ENCODE measurements around the gene GRIK2. TPM values are rescaled to one million over a fixed set of nuclear protein-coding genes. Genes with fewer than 3 reads are reported as not detected.

GRIK2 gene
- total RNA-seq, 1 experiment from 2014 or later, result 0.07 TPM

GRCh38 chr6:101516578-101516977, 123.1 kb downstream of the GRIK2 start:
- Histone ChIP-seq H3K27me3 (ENCODE audit: low read length) (no peaks in the 10 kb centered on the region), H4K20me1 (ENCODE audit: insufficient read depth, low read depth, low read length) (no peaks in the 10 kb centered on the region), H2AFZ (ENCODE audit: low read length) (no peak overlapping the region), H3K79me2 (ENCODE audit: low read length) (no peaks in the 10 kb centered on the region), H3K4me3 (ENCODE audit: low read length) (no peak overlapping the region), H3K9ac (ENCODE audit: low read length) (no peak overlapping the region), H3K9me3 (ENCODE audit: low read length) (no peaks in the 10 kb centered on the region), H3K9me2 (replicated peaks; ENCODE audit: insufficient read depth, low read length) (no peaks in the 10 kb centered on the region), H3K36me3 (ENCODE audit: insufficient read depth, low read length) (no peaks in the 10 kb centered on the region), H3K27ac (ENCODE audit: low read length) (no peak overlapping the region), H3K4me1 (ENCODE audit: low read length) (no peaks in the 10 kb centered on the region), H3K4me2 (ENCODE audit: low read depth, low read length, poor library complexity, severe bottlenecking) (no peak overlapping the region)
- no peak for DNase-seq

- Histone ChIP-seq H3K4me3 (ENCODE audit: low read length) (no peak overlapping the region), H3K79me2 (ENCODE audit: low read length) (no peaks in the 10 kb centered on the region), H3K27ac (ENCODE audit: low read length) (no peak overlapping the region), H3K36me3 (ENCODE audit: insufficient read depth, low read length) (no peaks in the 10 kb centered on the region), H3K4me2 (ENCODE audit: low read depth, low read length, poor library complexity, severe bottlenecking) (no peak overlapping the region), H4K20me1 (ENCODE audit: insufficient read depth, low read depth, low read length) (no peaks in the 10 kb centered on the region), H2AFZ (ENCODE audit: low read length) (no peak overlapping the region), H3K4me1 (ENCODE audit: low read length) (no peaks in the 10 kb centered on the region), H3K27me3 (ENCODE audit: low read length) (no peaks in the 10 kb centered on the region), H3K9me2 (replicated peaks; ENCODE audit: insufficient read depth, low read length) (no peaks in the 10 kb centered on the region), H3K9me3 (ENCODE audit: low read length) (no peaks in the 10 kb centered on the region), H3K9ac (ENCODE audit: low read length) (no peak overlapping the region)
- no peak for DNase-seq
Observed at GRCh38 chr6:101517632-101518031, 124.1 kb downstream of the GRIK2 start.

- Histone ChIP-seq H3K79me2 (ENCODE audit: low read length) (no peaks in the 10 kb centered on the region), H3K27me3 (ENCODE audit: low read length) (no peaks in the 10 kb centered on the region), H3K9me3 (ENCODE audit: low read length) (no peaks in the 10 kb centered on the region), H3K9me2 (replicated peaks; ENCODE audit: insufficient read depth, low read length) (no peaks in the 10 kb centered on the region), H4K20me1 (ENCODE audit: insufficient read depth, low read depth, low read length) (no peaks in the 10 kb centered on the region), H3K4me1 (ENCODE audit: low read length) (no peaks in the 10 kb centered on the region), H2AFZ (ENCODE audit: low read length) (no peak overlapping the region), H3K36me3 (ENCODE audit: insufficient read depth, low read length) (no peaks in the 10 kb centered on the region), H3K9ac (ENCODE audit: low read length) (no peak overlapping the region), H3K4me2 (ENCODE audit: low read depth, low read length, poor library complexity, severe bottlenecking) (no peak overlapping the region), H3K27ac (ENCODE audit: low read length) (no peak overlapping the region), H3K4me3 (ENCODE audit: low read length) (no peak overlapping the region)
- DNase-seq, result no peak
Observed at GRCh38 chr6:101522254-101522653, 128.7 kb downstream of the GRIK2 start.

- no peak for DNase-seq
- H3K9me2 ChIP-seq (replicated peaks; ENCODE audit: insufficient read depth, low read length), result no peaks in the 10 kb centered on the region
- no peak overlapping the region for H3K27ac ChIP-seq (ENCODE audit: low read length)
- no peaks in the 10 kb centered on the region for H4K20me1 ChIP-seq (ENCODE audit: insufficient read depth, low read depth, low read length)
- H3K9ac ChIP-seq (ENCODE audit: low read length), result no peak overlapping the region
- no peak overlapping the region for H3K4me3 ChIP-seq (ENCODE audit: low read length)
- no peaks in the 10 kb centered on the region for H3K36me3 ChIP-seq (ENCODE audit: insufficient read depth, low read length)
- no peaks in the 10 kb centered on the region for H3K79me2 ChIP-seq (ENCODE audit: low read length)
- H2AFZ ChIP-seq (ENCODE audit: low read length), result no peak overlapping the region
- H3K4me1 ChIP-seq (ENCODE audit: low read length), result no peaks in the 10 kb centered on the region
- no peaks in the 10 kb centered on the region for H3K27me3 ChIP-seq (ENCODE audit: low read length)
- H3K9me3 ChIP-seq (ENCODE audit: low read length), result no peaks in the 10 kb centered on the region
- H3K4me2 ChIP-seq (ENCODE audit: low read depth, low read length, poor library complexity, severe bottlenecking), result no peak overlapping the region
Observed at GRCh38 chr6:101527467-101527866, 134.0 kb downstream of the GRIK2 start.

- H3K4me1 ChIP-seq (ENCODE audit: low read length), result no peaks in the 10 kb centered on the region
- no peak overlapping the region for H3K27ac ChIP-seq (ENCODE audit: low read length)
- H2AFZ ChIP-seq (ENCODE audit: low read length), result no peak overlapping the region
- H3K36me3 ChIP-seq (ENCODE audit: insufficient read depth, low read length), result no peaks in the 10 kb centered on the region
- no peak overlapping the region for H3K4me3 ChIP-seq (ENCODE audit: low read length)
- H3K27me3 ChIP-seq (ENCODE audit: low read length), result no peaks in the 10 kb centered on the region
- H3K4me2 ChIP-seq (ENCODE audit: low read depth, low read length, poor library complexity, severe bottlenecking), result no peak overlapping the region
- no peaks in the 10 kb centered on the region for H3K9me2 ChIP-seq (replicated peaks; ENCODE audit: insufficient read depth, low read length)
- H3K79me2 ChIP-seq (ENCODE audit: low read length), result no peaks in the 10 kb centered on the region
- no peaks in the 10 kb centered on the region for H3K9me3 ChIP-seq (ENCODE audit: low read length)
- DNase-seq, result no peak
- no peaks in the 10 kb centered on the region for H4K20me1 ChIP-seq (ENCODE audit: insufficient read depth, low read depth, low read length)
- no peak overlapping the region for H3K9ac ChIP-seq (ENCODE audit: low read length)
Observed at GRCh38 chr6:101528801-101529200, 135.3 kb downstream of the GRIK2 start.

GRCh38 chr6:101531538-101531937, 138.0 kb downstream of the GRIK2 start:
- Histone ChIP-seq H3K36me3 (ENCODE audit: insufficient read depth, low read length) (no peaks in the 10 kb centered on the region), H3K4me3 (ENCODE audit: low read length) (no peak overlapping the region), H3K9me3 (ENCODE audit: low read length) (no peaks in the 10 kb centered on the region), H3K4me2 (ENCODE audit: low read depth, low read length, poor library complexity, severe bottlenecking) (no peak overlapping the region), H2AFZ (ENCODE audit: low read length) (no peak overlapping the region), H4K20me1 (ENCODE audit: insufficient read depth, low read depth, low read length) (no peaks in the 10 kb centered on the region), H3K4me1 (ENCODE audit: low read length) (no peaks in the 10 kb centered on the region), H3K27ac (ENCODE audit: low read length) (no peak overlapping the region), H3K79me2 (ENCODE audit: low read length) (no peaks in the 10 kb centered on the region), H3K27me3 (ENCODE audit: low read length) (no peaks in the 10 kb centered on the region), H3K9ac (ENCODE audit: low read length) (no peak overlapping the region), H3K9me2 (replicated peaks; ENCODE audit: insufficient read depth, low read length) (no peaks in the 10 kb centered on the region)
- no peak for DNase-seq

- Histone ChIP-seq H3K9me2 (replicated peaks; ENCODE audit: insufficient read depth, low read length) (no peaks in the 10 kb centered on the region), H3K9ac (ENCODE audit: low read length) (no peak overlapping the region), H3K79me2 (ENCODE audit: low read length) (no peaks in the 10 kb centered on the region), H3K9me3 (ENCODE audit: low read length) (no peaks in the 10 kb centered on the region), H2AFZ (ENCODE audit: low read length) (no peak overlapping the region), H3K4me3 (ENCODE audit: low read length) (no peak overlapping the region), H3K36me3 (ENCODE audit: insufficient read depth, low read length) (no peaks in the 10 kb centered on the region), H3K27ac (ENCODE audit: low read length) (no peak overlapping the region), H3K4me2 (ENCODE audit: low read depth, low read length, poor library complexity, severe bottlenecking) (no peak overlapping the region), H3K27me3 (ENCODE audit: low read length) (no peaks in the 10 kb centered on the region), H3K4me1 (ENCODE audit: low read length) (no peaks in the 10 kb centered on the region), H4K20me1 (ENCODE audit: insufficient read depth, low read depth, low read length) (no peaks in the 10 kb centered on the region)
- DNase-seq, result no peak
Observed at GRCh38 chr6:101534386-101534785, 140.9 kb downstream of the GRIK2 start.

GRCh38 chr6:101534821-101535220, 141.3 kb downstream of the GRIK2 start:
- no peak for DNase-seq
- Histone ChIP-seq H3K27ac (ENCODE audit: low read length) (no peak overlapping the region), H2AFZ (ENCODE audit: low read length) (no peak overlapping the region), H3K4me1 (ENCODE audit: low read length) (no peaks in the 10 kb centered on the region), H3K9me3 (ENCODE audit: low read length) (no peaks in the 10 kb centered on the region), H3K27me3 (ENCODE audit: low read length) (no peaks in the 10 kb centered on the region), H3K9ac (ENCODE audit: low read length) (no peak overlapping the region), H4K20me1 (ENCODE audit: insufficient read depth, low read depth, low read length) (no peaks in the 10 kb centered on the region), H3K9me2 (replicated peaks; ENCODE audit: insufficient read depth, low read length) (no peaks in the 10 kb centered on the region), H3K4me2 (ENCODE audit: low read depth, low read length, poor library complexity, severe bottlenecking) (no peak overlapping the region), H3K4me3 (ENCODE audit: low read length) (no peak overlapping the region), H3K79me2 (ENCODE audit: low read length) (no peaks in the 10 kb centered on the region), H3K36me3 (ENCODE audit: insufficient read depth, low read length) (no peaks in the 10 kb centered on the region)

- H2AFZ ChIP-seq (ENCODE audit: low read length), result no peak overlapping the region
- H3K4me2 ChIP-seq (ENCODE audit: low read depth, low read length, poor library complexity, severe bottlenecking), result no peak overlapping the region
- H3K9me3 ChIP-seq (ENCODE audit: low read length), result no peaks in the 10 kb centered on the region
- H4K20me1 ChIP-seq (ENCODE audit: insufficient read depth, low read depth, low read length), result no peaks in the 10 kb centered on the region
- H3K27ac ChIP-seq (ENCODE audit: low read length), result no peak overlapping the region
- no peaks in the 10 kb centered on the region for H3K27me3 ChIP-seq (ENCODE audit: low read length)
- H3K79me2 ChIP-seq (ENCODE audit: low read length), result no peaks in the 10 kb centered on the region
- no peak overlapping the region for H3K9ac ChIP-seq (ENCODE audit: low read length)
- H3K4me1 ChIP-seq (ENCODE audit: low read length), result no peaks in the 10 kb centered on the region
- DNase-seq, result no peak
- no peaks in the 10 kb centered on the region for H3K9me2 ChIP-seq (replicated peaks; ENCODE audit: insufficient read depth, low read length)
- no peaks in the 10 kb centered on the region for H3K36me3 ChIP-seq (ENCODE audit: insufficient read depth, low read length)
- H3K4me3 ChIP-seq (ENCODE audit: low read length), result no peak overlapping the region
Observed at GRCh38 chr6:101537753-101538316, 144.3 kb downstream of the GRIK2 start.
